GM19452 (cell line): ENCODE measurements around the gene LYST.
"Not testable (repeated sequence)": the region's sequence is repeated elsewhere in the genome, so short reads cannot be mapped to it uniquely, and the experiment has no call there.

Source experiments
- ATAC-seq: cut with Tn5 transposase; IDR thresholded peaks from one replicate; pipeline ENCODE4 v1.9.1; 2021; ENCODE audit not compliant: unreplicated experiment

Gene LYST

GRCh38 chr1:235639226-235640205 lies 227.2 kb downstream of the LYST start:
- ATAC-seq: no peak

GRCh38 chr1:235638612-235639011 lies 228.1 kb downstream of the LYST start:
- not testable (repeated sequence) for ATAC-seq

- no peak for ATAC-seq
These were observed 228.8 kb downstream of the LYST start for GRCh38 chr1:235637756-235638534.

DNA sequence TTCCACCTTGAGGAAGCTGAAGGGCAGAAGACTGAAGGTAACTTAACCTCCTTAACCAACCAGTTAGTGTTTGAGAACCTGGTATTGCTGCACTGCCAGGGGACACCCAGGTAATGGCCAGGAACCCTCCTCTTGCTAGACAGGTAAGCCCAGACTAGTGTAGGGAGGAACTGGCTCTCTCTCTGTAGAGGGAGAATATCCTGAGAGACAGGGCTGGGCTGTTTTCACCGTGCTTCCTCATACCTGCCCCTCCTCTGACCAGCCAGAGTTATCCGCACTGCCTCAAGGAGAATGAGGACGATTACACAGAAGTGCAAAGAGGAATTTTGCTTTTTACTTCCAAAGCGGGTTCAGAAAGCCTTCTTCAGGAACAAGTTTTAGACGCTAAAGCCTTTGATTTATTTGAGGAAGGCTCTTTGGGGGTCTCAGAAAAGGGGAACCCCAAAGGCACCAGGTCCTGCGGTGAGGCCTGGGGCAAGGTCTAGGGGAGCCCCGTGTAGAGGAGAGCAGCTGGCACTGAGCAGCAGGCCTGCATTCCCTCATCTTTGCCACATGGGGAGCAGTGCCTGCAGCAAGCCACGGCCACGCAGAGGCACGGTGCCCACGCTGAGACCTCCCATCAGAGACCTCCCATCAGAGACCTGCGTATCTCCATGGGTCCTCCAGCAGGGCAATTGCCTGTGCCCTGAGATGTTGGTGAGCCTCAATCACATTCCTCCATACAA lies 230.6 kb downstream of the LYST start:
- no peak for ATAC-seq

- no peak for ATAC-seq
These were observed 234.0 kb downstream of the LYST start for GRCh38 chr1:235632506-235633401.

DNA sequence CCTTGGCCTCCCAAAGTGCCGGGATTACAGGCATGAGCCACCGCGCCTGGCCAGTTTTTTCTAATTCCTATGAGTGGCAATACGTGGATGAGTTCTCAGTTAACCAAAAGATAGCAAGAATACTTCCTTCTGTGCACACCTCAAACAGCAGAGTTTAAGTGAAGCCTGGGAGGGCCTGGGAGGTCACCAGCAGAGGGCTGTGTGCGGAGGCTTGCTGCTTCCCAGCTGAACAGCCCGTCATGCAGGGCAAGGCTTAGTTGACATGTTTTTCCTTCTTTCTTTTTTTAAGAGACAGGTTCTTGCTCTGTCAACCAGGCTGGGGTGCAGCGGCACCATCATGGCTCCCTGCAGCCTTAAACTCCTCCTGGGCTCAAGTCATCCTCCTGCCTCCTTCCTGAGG lies 234.9 kb downstream of the LYST start:
- no peak for ATAC-seq

DNA sequence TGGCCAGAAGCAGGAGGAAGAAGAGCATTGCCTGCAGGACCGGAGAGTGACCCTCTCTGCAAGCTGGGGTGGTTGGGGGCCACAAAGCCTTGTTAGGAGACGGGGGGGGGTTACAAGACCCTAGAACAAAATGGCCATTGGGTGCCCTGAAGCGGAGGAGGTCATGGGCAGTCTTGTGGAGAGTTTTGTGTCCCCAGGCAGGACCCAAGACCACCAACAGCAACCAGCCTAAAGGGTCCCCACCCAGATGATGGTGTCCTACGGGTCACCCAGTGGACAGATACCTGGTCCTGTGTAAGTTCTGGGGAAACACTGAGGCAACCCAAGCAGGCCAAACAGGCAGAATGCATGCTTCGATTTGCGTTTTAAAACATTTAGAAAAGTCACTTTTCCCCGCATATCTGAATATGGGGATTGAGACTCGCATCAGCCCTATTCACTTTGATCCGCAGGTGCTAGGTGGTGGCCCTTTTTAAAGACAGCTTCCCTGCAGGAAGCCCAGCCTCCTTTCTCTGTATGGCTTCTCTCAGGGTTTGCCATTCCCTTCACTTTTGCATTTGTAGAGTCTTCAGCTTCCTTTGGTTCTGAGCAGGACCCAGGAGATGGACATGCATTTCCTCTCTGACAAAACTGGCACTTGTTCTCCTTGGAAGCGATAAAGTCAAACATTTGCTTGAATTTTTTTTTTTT lies 238.2 kb downstream of the LYST start:
- no peak for ATAC-seq

GRCh38 chr1:235625831-235626230 lies 240.9 kb downstream of the LYST start:
- ATAC-seq: no peak

DNA sequence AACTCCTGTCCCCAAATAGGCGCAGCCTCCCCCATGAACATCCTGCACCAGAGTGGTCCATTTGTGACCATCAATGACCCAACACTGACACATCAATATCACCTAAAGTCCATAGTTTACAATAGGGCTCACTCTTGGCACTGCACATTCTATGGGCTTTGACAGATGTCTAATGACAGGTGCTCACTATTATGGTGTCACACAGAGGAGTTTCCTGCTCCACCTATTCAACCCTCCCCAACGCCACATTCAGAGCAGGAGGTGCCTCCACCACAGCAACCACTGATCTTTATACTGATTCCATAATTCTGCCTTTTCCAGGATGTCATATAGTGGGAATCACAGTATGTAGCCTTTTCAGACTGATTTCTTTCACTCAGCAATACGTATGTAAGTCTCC lies 241.4 kb downstream of the LYST start:
- no peak for ATAC-seq

- no peak for ATAC-seq
These were observed 241.9 kb downstream of the LYST start for GRCh38 chr1:235624721-235625333.

DNA sequence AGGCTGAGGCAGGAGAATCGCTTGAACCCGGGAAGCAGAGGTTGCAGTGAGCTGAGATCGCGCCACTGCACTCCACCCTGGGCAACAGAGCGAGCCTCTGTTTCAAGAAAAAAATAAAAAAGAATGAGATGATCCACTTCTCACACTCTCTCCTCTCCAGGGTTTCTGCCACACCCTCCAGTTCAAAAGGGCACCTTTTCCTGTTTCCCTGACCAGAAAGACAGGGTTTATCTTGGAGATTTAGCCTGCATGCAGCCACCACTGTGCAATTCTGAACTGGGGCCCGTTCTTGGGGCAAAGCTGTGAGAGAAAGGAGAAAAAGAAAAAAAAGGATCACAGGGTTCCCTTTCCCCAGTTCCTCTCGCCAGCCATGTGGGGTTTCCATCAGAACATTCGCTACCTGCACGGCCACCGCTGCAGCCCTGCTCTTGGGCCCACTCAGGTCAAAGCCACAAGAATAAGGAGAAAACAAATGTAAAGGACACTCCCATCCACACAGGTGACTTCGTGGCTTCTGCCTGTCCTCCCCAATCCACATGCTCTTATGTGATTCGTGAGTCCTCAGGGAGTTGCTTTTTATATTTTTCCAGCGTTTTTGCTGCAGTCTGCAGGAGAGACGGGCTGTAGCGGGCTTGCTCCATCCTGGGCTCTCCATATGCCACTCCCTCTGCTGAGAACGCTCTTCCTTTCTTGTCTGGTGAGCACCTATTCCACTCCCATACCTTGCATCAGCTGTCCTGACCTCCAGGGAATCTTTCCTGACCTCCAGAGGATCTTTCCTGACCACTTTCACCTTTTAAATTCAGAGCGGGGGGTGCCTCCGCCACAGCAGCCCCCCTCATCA lies 243.5 kb downstream of the LYST start:
- ATAC-seq: no peak

DNA sequence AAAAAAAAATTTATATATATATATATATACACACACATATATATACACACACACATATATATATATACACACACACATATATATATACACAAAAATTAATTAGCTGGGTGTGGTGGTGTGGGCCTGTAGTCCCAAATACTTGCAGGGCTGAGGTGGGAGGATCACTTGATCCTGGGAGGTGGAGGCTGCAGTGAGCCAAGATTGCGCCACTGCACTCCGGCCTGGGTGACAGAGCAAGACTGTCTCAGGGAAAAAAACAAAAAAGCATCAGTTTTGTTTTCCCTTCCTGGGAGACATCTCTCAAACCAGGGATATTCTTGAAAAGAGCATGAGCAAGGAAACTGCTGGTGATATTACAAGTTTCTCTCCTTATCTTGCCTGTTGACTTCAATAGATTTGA lies 247.6 kb downstream of the LYST start:
- ATAC-seq: not testable (repeated sequence)

GRCh38 chr1:235617808-235618207 lies 248.9 kb downstream of the LYST start:
- ATAC-seq: no peak

GRCh38 chr1:235617140-235617539 lies 249.6 kb downstream of the LYST start:
- ATAC-seq: no peak

DNA sequence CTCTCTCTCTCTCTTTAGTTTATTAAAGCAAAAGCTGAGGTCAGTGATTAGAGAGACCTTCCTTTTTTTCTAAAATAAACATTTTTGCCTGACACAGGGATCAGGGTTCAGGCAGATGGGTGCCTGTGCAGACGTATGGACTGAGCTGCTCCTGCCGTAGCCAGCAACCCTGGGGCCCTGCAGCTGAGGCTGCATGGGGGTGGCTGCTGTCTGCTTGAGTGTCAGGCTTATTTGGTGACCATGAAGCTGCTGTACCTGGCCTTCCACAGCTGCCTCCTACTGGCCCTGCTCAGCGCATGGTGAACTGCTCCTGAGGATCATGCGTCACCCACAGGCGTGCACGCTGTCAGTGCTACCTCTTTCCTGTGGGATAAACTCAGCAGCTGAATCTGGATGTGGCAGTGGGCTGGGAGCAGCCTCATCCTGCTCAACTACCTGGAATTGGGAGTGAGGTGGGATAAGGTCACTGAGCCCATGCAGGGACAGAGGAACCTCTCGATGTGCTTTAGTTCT lies 252.2 kb downstream of the LYST start:
- ATAC-seq: no peak

- ATAC-seq: no peak
These were observed 253.1 kb downstream of the LYST start for GRCh38 chr1:235613602-235614001.

DNA sequence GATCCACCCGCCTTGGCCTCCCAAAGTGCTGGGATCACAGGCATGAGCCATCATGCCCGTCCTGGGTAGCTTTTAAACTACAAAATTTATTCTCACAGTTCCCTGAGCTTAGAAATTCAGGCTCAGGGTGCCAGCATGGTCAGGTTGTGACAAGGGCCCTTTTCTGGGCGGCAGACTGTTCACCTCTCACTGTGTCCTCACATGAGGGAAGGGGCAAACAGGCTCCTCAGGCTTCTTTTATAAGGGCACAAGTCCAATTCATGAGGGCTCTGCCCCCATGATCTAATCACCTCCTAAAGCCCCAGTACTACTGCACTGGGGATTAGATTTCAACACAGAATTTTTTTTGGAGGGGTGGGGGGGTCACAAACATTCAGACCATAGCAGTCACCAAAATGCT lies 253.9 kb downstream of the LYST start:
- no peak for ATAC-seq
